Measurements from ENCODE around the gene LRRC8D.

DNA sequence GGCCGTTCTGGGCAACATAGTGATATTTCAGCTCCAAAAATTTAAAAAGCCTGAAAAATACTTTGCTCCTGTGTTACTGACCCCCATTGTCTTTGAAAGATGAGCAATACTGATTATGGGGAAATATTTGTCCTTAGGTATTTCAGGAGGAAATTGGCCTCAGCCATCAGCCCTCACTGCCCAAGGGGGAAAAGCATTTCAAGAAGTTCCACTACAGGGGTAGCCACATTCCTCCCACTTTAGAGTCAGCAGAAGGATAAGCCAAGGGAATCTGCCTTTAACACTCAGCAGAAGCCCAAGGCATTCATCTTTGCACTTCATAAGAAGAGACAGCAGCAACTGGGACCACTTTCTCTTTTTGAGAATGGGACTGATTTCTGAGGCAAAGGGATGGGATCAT is 133.6 kb downstream of the LRRC8D start:
- TF ChIP-seq, protein P1, sequence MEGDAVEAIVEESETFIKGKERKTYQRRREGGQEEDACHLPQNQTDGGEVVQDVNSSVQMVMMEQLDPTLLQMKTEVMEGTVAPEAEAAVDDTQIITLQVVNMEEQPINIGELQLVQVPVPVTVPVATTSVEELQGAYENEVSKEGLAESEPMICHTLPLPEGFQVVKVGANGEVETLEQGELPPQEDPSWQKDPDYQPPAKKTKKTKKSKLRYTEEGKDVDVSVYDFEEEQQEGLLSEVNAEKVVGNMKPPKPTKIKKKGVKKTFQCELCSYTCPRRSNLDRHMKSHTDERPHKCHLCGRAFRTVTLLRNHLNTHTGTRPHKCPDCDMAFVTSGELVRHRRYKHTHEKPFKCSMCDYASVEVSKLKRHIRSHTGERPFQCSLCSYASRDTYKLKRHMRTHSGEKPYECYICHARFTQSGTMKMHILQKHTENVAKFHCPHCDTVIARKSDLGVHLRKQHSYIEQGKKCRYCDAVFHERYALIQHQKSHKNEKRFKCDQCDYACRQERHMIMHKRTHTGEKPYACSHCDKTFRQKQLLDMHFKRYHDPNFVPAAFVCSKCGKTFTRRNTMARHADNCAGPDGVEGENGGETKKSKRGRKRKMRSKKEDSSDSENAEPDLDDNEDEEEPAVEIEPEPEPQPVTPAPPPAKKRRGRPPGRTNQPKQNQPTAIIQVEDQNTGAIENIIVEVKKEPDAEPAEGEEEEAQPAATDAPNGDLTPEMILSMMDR (IDR thresholded peaks at IDR 0.05) = no peak
- TF ChIP-seq POLR2A (IDR thresholded peaks at IDR 0.05) = no peak
